Panc1 (cell line): ENCODE measurements around the gene CRY2. TPM values are rescaled to one million over a fixed set of nuclear protein-coding genes. Genes with fewer than 3 reads are reported as not detected.
A peak's percentile ranks its signal among the peaks of the same experiment; 100 is the strongest.

ENCODE experiments used
- ATAC-seq: fragments of 200-7000 bp; cut with Tn5 transposase; 2 replicates; pipeline ENCODE4 v1.9.1; 2020; ENCODE audit warnings: mild to moderate bottlenecking, moderate library complexity
- BruUV-seq: library from RNA; stranded (reverse); fragments of 400-500 nt; replicated peaks from 2 replicates; lab custom pipeline; 2021; lab: Mats Ljungman, UMichigan
- CTCF ChIA-PET: fragments of 300-600 bp; sonication (Branson Sonifier 250); formaldehyde crosslinking; loops from one replicate; lab custom pipeline; 2022; ENCODE audit warnings: antibody characterized with exemption; lab: Charles Lee
- POLR2A ChIA-PET: fragments of 300-600 bp; sonication (Branson Sonifier 250); formaldehyde crosslinking; loops from one replicate; lab custom pipeline; 2022; ENCODE audit warnings: antibody characterized with exemption; lab: Charles Lee
- DNase-seq: peaks from one replicate; pipeline ENCODE4 v3.0.0-alpha.2; 2010; ENCODE audit warnings: low read depth, low spot score
- H3K27ac ChIP-seq: 2 replicates; pipeline ENCODE4 v1.5.1; 2011; ENCODE audit warnings: mild to moderate bottlenecking, low read length, inconsistent platforms
- H3K27me3 ChIP-seq: fragments of 200-500 bp; sonication (Bioruptor generic); 2 replicates; pipeline ENCODE4 v1.6.0; 2014; ENCODE audit warnings: low read length, inconsistent platforms; ENCODE audit not compliant: control insufficient read depth, insufficient read depth
- H3K36me3 ChIP-seq: fragments of 200-500 bp; sonication (Bioruptor generic); 2 replicates; pipeline ENCODE4 v1.5.1; 2014; ENCODE audit warnings: inconsistent platforms, mild to moderate bottlenecking, low read length, moderate library complexity; ENCODE audit not compliant: control insufficient read depth, insufficient read depth
- H3K4me1 ChIP-seq: 2 replicates; pipeline ENCODE4 v1.5.1; 2011; ENCODE audit warnings: inconsistent platforms, mild to moderate bottlenecking, low read length, moderate library complexity; ENCODE audit not compliant: control insufficient read depth, insufficient read depth
- H3K4me3 ChIP-seq, 2 experiments: 2 replicates each; pipeline ENCODE4 v1.5.1; 2011 to 2012; ENCODE audit warnings: low read depth in 2 of 2, low read length in 2 of 2, mild to moderate bottlenecking in 2 of 2, inconsistent platforms in 1 of 2, moderate library complexity in 1 of 2
- H3K9me3 ChIP-seq: fragments of 200-500 bp; sonication (Bioruptor generic); 2 replicates; pipeline ENCODE4 v1.5.1; 2014; ENCODE audit warnings: low read depth, mild to moderate bottlenecking, inconsistent platforms, low read length, moderate library complexity; ENCODE audit not compliant: control insufficient read depth, insufficient read depth
- CTCF ChIP-seq: fragments of 450-650 bp; IDR thresholded peaks from 2 replicates; pipeline ENCODE4 v1.5.1; 2017; ENCODE audit warnings: mild to moderate bottlenecking
- POLR2AphosphoS5 ChIP-seq: IDR thresholded peaks from 2 replicates; pipeline ENCODE4 v1.6.1; 2012; ENCODE audit warnings: mild to moderate bottlenecking, low read depth, low read length, moderate library complexity
- REST ChIP-seq, 2 experiments: IDR thresholded peaks; 2 replicates each; pipeline ENCODE4 v1.6.1; 2011 to 2012; ENCODE audit warnings: low read depth in 2 of 2, control low read depth in 1 of 2, low read length in 1 of 2, mild to moderate bottlenecking in 1 of 2, moderate library complexity in 1 of 2; ENCODE audit not compliant: insufficient read depth in 1 of 2
- SIN3A ChIP-seq: IDR thresholded peaks from 2 replicates; pipeline ENCODE4 v1.6.1; 2012; ENCODE audit warnings: low read depth, mild to moderate bottlenecking, low read length, moderate library complexity, borderline replicate concordance; ENCODE audit not compliant: insufficient read depth
- TCF7L2 ChIP-seq: IDR thresholded peaks from 2 replicates; pipeline ENCODE4 v1.6.1; 2011; ENCODE audit warnings: mild to moderate bottlenecking, low read depth, low read length, inconsistent platforms
- in situ Hi-C: cut with HindIII; loops from 2 replicates; pipeline ENCODE4 v1.10.0; 2016; ENCODE audit warnings: low sequenced_read_pairs, low pct_unique_long_range_greater_than_20kb
- intact Hi-C: fragments of 100-400 bp; cut with micrococcal nuclease; formaldehyde crosslinking; loops from one replicate; pipeline ENCODE4 v1.10.0; 2022; ENCODE audit not compliant: unreplicated experiment
- total RNA-seq: library from RNA; stranded (reverse); gene quantifications from one replicate; pipeline ENCODE4 v1.2.1, GENCODE V29; 2021; ENCODE audit not compliant: unreplicated experiment

The CRY2 gene
- total RNA-seq, 1 experiment from 2014 or later: 14.6 TPM

GRCh38 chr11:45812581-45813548 is 34.4 kb upstream of the CRY2 start:
- no peak overlapping the region for H3K27ac ChIP-seq
- no peak for ATAC-seq
- BruUV-seq: no TSS peak
- in situ Hi-C loops (no loop called here), intact Hi-C loops (no loop called here)
- TF ChIP-seq POLR2AphosphoS5 (no peak), TCF7L2 (no peak), CTCF (no peak), SIN3A (no peak)
- H3K9me3 ChIP-seq: no peaks in the 10 kb centered on the region
- no peaks in the 10 kb centered on the region for H3K36me3 ChIP-seq
- ChIA-PET POLR2A (no interaction called here), CTCF (no interaction called here)
- H3K27me3 ChIP-seq: no peaks in the 10 kb centered on the region
- H3K4me3 ChIP-seq: no peak overlapping the region
- no peak for DNase-seq
- H3K4me1 ChIP-seq: no peaks in the 10 kb centered on the region

- no peaks in the 10 kb centered on the region for H3K36me3 ChIP-seq
- CTCF ChIA-PET: interaction anchor here (0.6 kb wide), 2 partner anchors 27 to 37 kb away, joined by 3 read pairs; no protein-coding TSS in a partner anchor
- DNase-seq (no peak), ATAC-seq (peak; percentile 88)
- no peaks in the 10 kb centered on the region for H3K9me3 ChIP-seq
- intact Hi-C loops (no loop called here), in situ Hi-C loops (no loop called here)
- H3K4me1 ChIP-seq: no peaks in the 10 kb centered on the region
- no peaks in the 10 kb centered on the region for H3K27me3 ChIP-seq
- no peak overlapping the region for H3K27ac ChIP-seq
- no peak for TF ChIP-seq REST (IDR thresholded peaks at IDR 0.05; ENCODE audit: insufficient read depth in 1 of 2, low read depth in 2 of 2, low read length in 1 of 2)
- TF ChIP-seq POLR2AphosphoS5: no peak
- TF ChIP-seq CTCF: no peak
- no peak for TF ChIP-seq TCF7L2
- TF ChIP-seq SIN3A: no peak
- POLR2A ChIA-PET: no interaction called here
- H3K4me3 ChIP-seq: no peak overlapping the region
- no TSS peak for BruUV-seq
Observed at GRCh38 chr11:45815747-45816146, 31.5 kb upstream of the CRY2 start.
